H9 (cell line): Measurements from ENCODE around the gene ANKDD1B. TPM values are rescaled to one million over a fixed set of nuclear protein-coding genes. Genes with fewer than 3 reads are reported as not detected.

Experiments
- DNase-seq: peaks from one replicate; pipeline ENCODE4 v3.0.0-alpha.2; 2017
- H2AFZ ChIP-seq: one replicate; pipeline ENCODE4 v1.6.1; 2013; ENCODE audit warnings: mild to moderate bottlenecking, low read length, control low read depth, moderate library complexity
- H2AK5ac ChIP-seq: 2 replicates; pipeline ENCODE4 v1.6.1; 2013; ENCODE audit warnings: low read length, control low read depth, mixed read lengths; ENCODE audit not compliant: insufficient read length
- H2BK120ac ChIP-seq: one replicate; pipeline ENCODE4 v1.6.1; 2013; ENCODE audit warnings: low read depth, mild to moderate bottlenecking, low read length, control low read depth, inconsistent platforms; ENCODE audit not compliant: poor library complexity, severe bottlenecking
- H2BK12ac ChIP-seq: 2 replicates; pipeline ENCODE4 v1.6.1; 2013; ENCODE audit warnings: low read length, control low read depth, mixed read lengths, low read depth; ENCODE audit not compliant: insufficient read length
- H2BK15ac ChIP-seq: 2 replicates; pipeline ENCODE4 v1.6.1; 2013; ENCODE audit warnings: low read depth, low read length, control low read depth
- H2BK20ac ChIP-seq: one replicate; pipeline ENCODE4 v1.6.1; 2013; ENCODE audit warnings: low read depth, mild to moderate bottlenecking, low read length, control low read depth, inconsistent platforms; ENCODE audit not compliant: poor library complexity, severe bottlenecking
- H2BK5ac ChIP-seq: 2 replicates; pipeline ENCODE4 v1.6.1; 2013; ENCODE audit warnings: low read length, control low read depth, mixed read lengths; ENCODE audit not compliant: insufficient read length
- H3K14ac ChIP-seq: 2 replicates; pipeline ENCODE4 v1.6.1; 2013; ENCODE audit warnings: low read length, control low read depth; ENCODE audit not compliant: insufficient read depth
- H3K18ac ChIP-seq: 2 replicates; pipeline ENCODE4 v1.6.1; 2013; ENCODE audit warnings: low read depth, mild to moderate bottlenecking, mixed read lengths, low read length, control low read depth; ENCODE audit not compliant: insufficient read length
- H3K23ac ChIP-seq: 2 replicates; pipeline ENCODE4 v1.6.1; 2013; ENCODE audit warnings: low read length, control low read depth, mixed read lengths, low read depth; ENCODE audit not compliant: insufficient read length
- H3K23me2 ChIP-seq: 2 replicates; pipeline ENCODE4 v1.6.1; 2013; ENCODE audit warnings: low read depth, mild to moderate bottlenecking, mixed read lengths, low read length, control low read depth; ENCODE audit not compliant: insufficient read length, poor library complexity, severe bottlenecking
- H3K27ac ChIP-seq: 2 replicates; pipeline ENCODE4 v1.5.1; 2013; ENCODE audit warnings: low read length, control low read depth, mixed read lengths, low read depth; ENCODE audit not compliant: insufficient read length
- H3K27me3 ChIP-seq: 2 replicates; pipeline ENCODE4 v1.6.1; 2013; ENCODE audit warnings: low read length, control low read depth, inconsistent platforms; ENCODE audit not compliant: insufficient read depth
- H3K4ac ChIP-seq: 2 replicates; pipeline ENCODE4 v1.6.1; 2013; ENCODE audit warnings: low read depth, mild to moderate bottlenecking, control low read depth, inconsistent platforms, low read length, moderate library complexity
- H3K4me1 ChIP-seq: 2 replicates; pipeline ENCODE4 v1.6.1; 2013; ENCODE audit warnings: low read length, control low read depth, inconsistent platforms; ENCODE audit not compliant: insufficient read depth
- H3K4me2 ChIP-seq: 2 replicates; pipeline ENCODE4 v1.6.1; 2013; ENCODE audit warnings: low read length, control low read depth, mixed read lengths; ENCODE audit not compliant: insufficient read length, insufficient read depth
- H3K56ac ChIP-seq: 2 replicates; pipeline ENCODE4 v1.6.1; 2013; ENCODE audit warnings: low read depth, mild to moderate bottlenecking, mixed read lengths, low read length, control low read depth; ENCODE audit not compliant: insufficient read length
- H3K79me1 ChIP-seq: 2 replicates; pipeline ENCODE4 v1.6.1; 2013; ENCODE audit warnings: low read depth, mild to moderate bottlenecking, moderate library complexity, low read length, control low read depth, inconsistent platforms; ENCODE audit not compliant: insufficient read depth, poor library complexity, severe bottlenecking
- H3K79me2 ChIP-seq: 2 replicates; pipeline ENCODE4 v1.6.1; 2013; ENCODE audit warnings: low read length, control low read depth, inconsistent platforms; ENCODE audit not compliant: insufficient read depth
- H3K9ac ChIP-seq: 2 replicates; pipeline ENCODE4 v1.6.1; 2013; ENCODE audit warnings: low read length, control low read depth, mixed read lengths; ENCODE audit not compliant: insufficient read length; ENCODE audit errors: extremely low read depth
- H3K9me3 ChIP-seq: one replicate; pipeline ENCODE4 v1.6.1; 2013; ENCODE audit warnings: low read depth, low read length, inconsistent platforms; ENCODE audit not compliant: control insufficient read depth
- H3T11ph ChIP-seq: one replicate; pipeline ENCODE4 v1.6.1; 2013; ENCODE audit warnings: mild to moderate bottlenecking, low read length, control low read depth, inconsistent platforms
- H4K20me1 ChIP-seq: one replicate; pipeline ENCODE4 v1.6.1; 2013; ENCODE audit not compliant: control insufficient read depth, insufficient read length, insufficient read depth
- H4K5ac ChIP-seq: 2 replicates; pipeline ENCODE4 v1.6.1; 2013; ENCODE audit warnings: low read depth, mild to moderate bottlenecking, mixed read lengths, low read length, control low read depth; ENCODE audit not compliant: insufficient read length
- H4K8ac ChIP-seq: replicated peaks from 2 replicates; pipeline ENCODE4 v1.6.1; 2013; ENCODE audit warnings: low read length, control low read depth, mixed read lengths, low read depth; ENCODE audit not compliant: insufficient read length
- H4K91ac ChIP-seq: 2 replicates; pipeline ENCODE4 v1.6.1; 2013; ENCODE audit warnings: low read depth, mild to moderate bottlenecking, moderate library complexity, mixed read lengths, low read length, control low read depth; ENCODE audit not compliant: insufficient read length
- H3K27ac Mint-ChIP-seq, 3 experiments: 2 replicates in 2 of 3; 3 replicates in 1 of 3; pipeline ENCODE4 v1.8.0; 2020 to 2021; ENCODE audit warnings: mixed read lengths in 3 of 3, mild to moderate bottlenecking in 1 of 3, moderate library complexity in 1 of 3
- H3K27me3 Mint-ChIP-seq: 2 replicates; pipeline ENCODE4 v1.8.0; 2021; ENCODE audit warnings: low read depth, mild to moderate bottlenecking, moderate library complexity, mixed read lengths
- H3K36me3 Mint-ChIP-seq, 3 experiments: 2 replicates in 2 of 3; 3 replicates in 1 of 3; pipeline ENCODE4 v1.8.0; 2020 to 2021; ENCODE audit warnings: low read depth in 3 of 3, mixed read lengths in 3 of 3; ENCODE audit not compliant: insufficient read depth in 1 of 3
- H3K4me1 Mint-ChIP-seq, 2 experiments: 2 replicates each; pipeline ENCODE4 v1.8.0; 2020; ENCODE audit warnings: mixed read lengths in 2 of 2
- H3K4me3 Mint-ChIP-seq, 2 experiments: 2 replicates in 1 of 2; 3 replicates in 1 of 2; pipeline ENCODE4 v1.8.0; 2020 to 2021; ENCODE audit warnings: mild to moderate bottlenecking in 2 of 2, mixed read lengths in 2 of 2, moderate library complexity in 1 of 2
- H3K9me3 Mint-ChIP-seq, 2 experiments: 2 replicates in 1 of 2; 3 replicates in 1 of 2; pipeline ENCODE4 v1.8.0; 2020; ENCODE audit warnings: mild to moderate bottlenecking in 2 of 2, mixed read lengths in 2 of 2, moderate library complexity in 1 of 2
- CTCF ChIP-seq: fragments of 200-600 bp; sonication (generic); conservative IDR thresholded peaks from 3 replicates; pipeline ENCODE4 v1.8.0; 2021; ENCODE audit warnings: antibody characterized with exemption, mild to moderate bottlenecking
- WGBS: extraction: QIAGEN DNeasy Blood & Tissue Kit; methylation state at CpG from one replicate; pipeline ENCODE4 v1.1.7; 2013; ENCODE audit warnings: missing lambda C conversion rate, low lambda C conversion rate, mixed read lengths; ENCODE audit not compliant: insufficient read length; ENCODE audit errors: extremely low coverage; 5-methylcytosine and 5-hydroxymethylcytosine counted together
- total RNA-seq: library from RNA; stranded (reverse); gene quantifications from 2 replicates; pipeline ENCODE4 v1.2.1, GENCODE V29; 2021

Gene ANKDD1B
- total RNA-seq, 1 experiment from 2014 or later: 0.33 TPM

DNA sequence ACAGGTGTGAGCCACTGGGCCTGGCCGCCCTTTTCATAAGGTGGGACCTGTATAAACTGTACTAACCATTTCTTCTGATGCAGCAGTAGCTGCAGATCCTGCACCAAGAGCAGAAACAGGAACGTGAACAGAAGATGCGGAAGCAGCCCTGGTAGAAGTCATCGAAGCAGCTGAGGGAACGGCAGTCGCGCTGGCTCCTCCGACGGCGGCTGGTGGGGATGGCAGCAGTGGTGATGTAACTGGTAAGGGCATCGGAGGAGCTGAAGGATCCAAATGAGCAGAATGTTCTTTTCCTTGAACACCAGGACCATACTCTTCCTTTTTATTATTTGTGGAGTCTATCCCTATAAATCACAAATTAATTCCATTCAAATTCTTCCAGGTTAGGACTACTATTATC lies 73.9 kb downstream of the ANKDD1B start:
- Histone ChIP-seq H2AFZ (no peak overlapping the region), H3K23me2 (no peaks in the 10 kb centered on the region), H3K79me2 (no peaks in the 10 kb centered on the region), H3K4me1 (no peaks in the 10 kb centered on the region), H4K5ac (no peak overlapping the region), H3K27me3 (no peaks in the 10 kb centered on the region), H2AK5ac (no peak overlapping the region), H3K79me1 (no peaks in the 10 kb centered on the region), H3K23ac (no peak overlapping the region), H4K91ac (no peak overlapping the region), H2BK15ac (no peak overlapping the region), H3K4me2 (no peak overlapping the region), H3K9me3 (no peaks in the 10 kb centered on the region), H2BK20ac (no peak overlapping the region), H2BK12ac (no peak overlapping the region), H3K14ac (no peak overlapping the region), H3K56ac (no peak overlapping the region), H3K27ac (no peak overlapping the region), H2BK120ac (no peak overlapping the region), H4K20me1 (no peaks in the 10 kb centered on the region), H3T11ph (no peak overlapping the region), H4K8ac (no peak overlapping the region), H2BK5ac (no peak overlapping the region), H3K9ac (no peak overlapping the region), H3K18ac (no peak overlapping the region), H3K4ac (no peak overlapping the region)
- H3K36me3 Mint-ChIP-seq: peaks cover 2 to 27% (median 5%) of the 10 kb centered on the region in 3 experiments; a peak in 3 of 7 replicates
- WGBS: no CpG with 5 or more reads among the region's 11 CpGs
- DNase-seq: no peak
- no peak overlapping the region for H3K4me3 Mint-ChIP-seq
- no peaks in the 10 kb centered on the region for H3K4me1 Mint-ChIP-seq
- no peaks in the 10 kb centered on the region for H3K27me3 Mint-ChIP-seq
- no peaks in the 10 kb centered on the region for H3K9me3 Mint-ChIP-seq
- no peak for TF ChIP-seq CTCF
- no peak overlapping the region; a peak in 1 of 7 replicates for H3K27ac Mint-ChIP-seq
